GM23248 (cell line): ENCODE results near the gene AK9.
"Not testable (repeated sequence)": the region's sequence is repeated elsewhere in the genome, so short reads cannot be mapped to it uniquely, and the experiment has no call there.

Source experiments
- EZH2 ChIP-seq: fragments of 200-600 bp; sonication (generic); IDR thresholded peaks from 2 replicates; pipeline ENCODE4 v1.6.1; 2018; ENCODE audit warnings: antibody characterized with exemption, mild to moderate bottlenecking; ENCODE audit not compliant: insufficient read depth, poor library complexity, severe bottlenecking
- EZH2phosphoT487 ChIP-seq: fragments of 200-600 bp; sonication (generic); IDR thresholded peaks from 2 replicates; pipeline ENCODE4 v1.6.1; 2018; ENCODE audit warnings: antibody characterized with exemption, moderate library complexity, mild to moderate bottlenecking, low read depth; ENCODE audit not compliant: insufficient read depth

GRCh38 chr6:109708099-109708498 is 17.1 kb upstream of the AK9 start:
- not testable (repeated sequence) for TF ChIP-seq EZH2, EZH2phosphoT487
